GM19438 (cell line): ENCODE results near the gene AFAP1.

ENCODE experiments used
- ATAC-seq: cut with Tn5 transposase; IDR thresholded peaks from one replicate; pipeline ENCODE4 v1.9.1; 2021; ENCODE audit warnings: low read depth; ENCODE audit not compliant: unreplicated experiment

AFAP1 gene

GRCh38 chr4:7872264-7872771, 67.3 kb downstream of the AFAP1 start:
- no peak for ATAC-seq

GRCh38 chr4:7871356-7871755, 68.3 kb downstream of the AFAP1 start:
- ATAC-seq: no peak

- no peak for ATAC-seq
These were observed 70.7 kb downstream of the AFAP1 start for GRCh38 chr4:7868892-7869471.

DNA sequence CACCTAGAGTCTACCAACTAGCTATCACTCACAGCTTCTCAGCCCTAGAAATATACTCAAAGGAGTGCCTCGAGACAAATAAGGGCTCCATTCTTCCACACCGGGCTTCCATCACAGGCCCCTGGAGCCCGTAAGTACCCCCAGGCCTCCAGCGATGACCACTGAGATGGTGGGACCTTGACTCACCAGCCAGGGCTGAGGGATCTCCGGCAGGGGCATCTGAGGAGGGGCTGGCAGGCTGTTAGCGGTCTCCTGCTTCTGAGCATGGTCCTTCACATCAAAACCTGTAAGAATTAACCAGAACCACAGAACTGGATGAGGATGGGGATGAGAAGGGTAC, 71.3 kb downstream of the AFAP1 start:
- no peak for ATAC-seq

- no peak for ATAC-seq
These were observed 71.8 kb downstream of the AFAP1 start for GRCh38 chr4:7867701-7868435.

DNA sequence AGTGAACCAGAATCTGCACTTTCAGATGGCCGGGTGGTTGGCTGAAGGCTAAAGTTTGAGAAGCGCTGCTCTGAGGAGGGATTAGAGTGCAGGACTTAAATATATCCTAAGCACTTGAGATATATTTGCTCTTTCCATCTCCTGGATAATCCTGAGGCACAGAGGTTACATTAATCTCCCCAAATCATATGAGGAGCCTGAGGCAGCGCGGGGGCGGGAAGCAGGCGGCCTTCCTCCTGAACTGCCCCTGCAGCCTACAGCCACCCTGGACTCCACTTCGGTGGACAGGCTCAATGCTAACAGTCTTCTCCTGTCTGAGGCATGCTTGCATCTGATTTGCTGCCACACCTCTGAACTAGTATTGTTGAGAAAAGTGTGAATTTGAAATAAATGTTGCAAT, 72.5 kb downstream of the AFAP1 start:
- no peak for ATAC-seq

DNA sequence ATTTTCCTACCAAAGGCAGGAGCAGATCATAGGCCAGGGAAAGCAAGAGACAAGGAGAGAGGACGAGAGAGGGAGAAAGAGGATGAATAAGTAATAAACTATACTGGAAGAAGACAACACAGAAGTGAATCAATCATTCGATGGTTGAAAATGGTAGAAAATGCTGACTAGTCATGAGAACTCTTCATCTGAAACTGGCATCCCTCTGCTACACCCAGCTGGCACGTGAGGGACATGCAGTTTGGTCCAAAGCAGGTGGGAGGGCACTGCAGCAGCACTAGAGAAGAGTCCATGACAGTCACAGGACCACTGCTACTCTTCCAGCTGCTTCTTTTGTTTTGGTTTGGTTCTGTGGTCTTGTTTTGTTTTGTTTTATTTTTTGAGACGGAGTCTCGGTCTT, 74.1 kb downstream of the AFAP1 start:
- no peak for ATAC-seq

- no peak for ATAC-seq
These were observed 75.0 kb downstream of the AFAP1 start for GRCh38 chr4:7864685-7865084.

DNA sequence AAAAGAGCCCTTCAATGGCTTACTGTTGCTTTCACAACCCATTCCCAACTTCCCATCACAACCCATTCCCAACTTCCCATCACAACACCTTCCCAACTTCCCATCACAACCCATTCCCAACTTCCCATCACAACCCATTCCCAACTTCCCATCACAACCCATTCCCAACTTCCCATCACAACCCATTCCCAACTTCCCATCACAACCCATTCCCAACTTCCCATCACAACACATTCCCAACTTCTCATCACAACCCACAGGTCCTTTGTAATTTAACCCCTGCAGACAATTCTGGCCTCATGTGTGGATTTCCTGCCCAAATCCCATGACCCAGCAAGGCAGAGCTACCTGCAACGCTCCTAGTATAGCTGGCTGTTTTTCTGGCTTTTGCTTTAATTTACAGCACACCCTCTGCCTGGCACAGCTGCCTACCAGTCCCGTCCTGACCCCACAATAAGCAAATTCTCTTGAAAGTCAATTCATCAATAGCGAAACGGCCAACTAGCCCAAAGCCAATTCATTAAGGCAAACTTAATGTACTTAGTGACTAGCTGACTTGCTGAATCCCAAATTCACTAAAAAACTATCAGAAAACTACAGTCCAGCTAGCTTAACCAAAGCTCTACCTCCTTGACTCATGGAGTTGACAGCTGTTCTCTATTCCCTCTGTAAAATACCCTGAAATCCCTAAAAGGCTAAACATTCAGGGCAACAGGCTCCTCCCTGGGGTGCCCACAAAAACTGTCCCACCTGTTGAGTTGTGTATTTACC, 75.6 kb downstream of the AFAP1 start:
- no peak for ATAC-seq

DNA sequence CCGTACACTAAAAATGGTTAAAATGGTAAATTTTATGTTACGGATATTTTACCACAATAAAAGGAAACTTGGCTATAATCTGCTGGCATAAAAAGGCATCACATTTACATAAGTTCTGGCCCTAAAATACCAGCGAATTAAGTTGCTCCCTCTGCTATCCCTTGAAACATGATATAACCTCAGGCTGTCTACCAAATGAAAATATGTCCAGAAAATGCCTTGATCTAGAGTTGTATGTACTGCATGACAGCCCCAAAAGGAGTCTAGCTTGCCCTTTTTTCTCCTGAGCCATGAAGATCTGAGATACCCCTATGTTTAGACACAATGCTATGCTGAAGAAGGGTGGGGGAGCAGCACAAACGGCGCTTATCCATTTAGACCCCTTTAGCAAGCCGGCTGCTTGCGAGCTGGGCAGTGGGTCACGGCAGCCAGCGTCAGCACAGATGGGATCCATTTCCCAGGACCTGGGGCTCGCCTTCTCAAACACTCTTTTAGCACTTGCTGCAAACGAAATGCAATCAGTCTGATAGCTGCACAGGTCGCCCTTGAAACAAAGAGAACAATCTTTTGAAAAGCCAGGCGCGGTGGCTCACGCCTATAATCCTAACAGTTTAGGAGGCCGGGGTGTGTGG, 77.0 kb downstream of the AFAP1 start:
- no peak for ATAC-seq

DNA sequence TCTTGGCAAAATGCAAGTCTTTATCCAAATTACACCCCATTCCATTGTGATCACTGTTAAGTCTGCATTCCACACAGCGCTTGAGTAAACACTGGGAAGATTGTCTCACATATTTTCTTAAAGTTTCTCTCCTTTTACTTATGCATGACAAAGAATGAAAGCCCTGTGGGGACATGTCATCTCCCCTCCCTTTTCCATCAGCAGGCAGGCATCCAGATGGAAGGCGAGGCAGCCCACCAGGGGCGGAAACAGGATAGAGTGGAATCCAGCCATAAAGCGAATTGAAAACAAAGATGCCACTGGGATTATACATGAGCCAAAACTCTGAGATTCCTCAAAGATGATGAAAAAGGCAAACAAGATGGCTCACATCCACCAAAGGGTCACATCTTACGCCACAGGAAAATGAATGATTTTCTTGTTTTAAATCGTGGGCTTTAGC, 78.2 kb downstream of the AFAP1 start:
- ATAC-seq: no peak

DNA sequence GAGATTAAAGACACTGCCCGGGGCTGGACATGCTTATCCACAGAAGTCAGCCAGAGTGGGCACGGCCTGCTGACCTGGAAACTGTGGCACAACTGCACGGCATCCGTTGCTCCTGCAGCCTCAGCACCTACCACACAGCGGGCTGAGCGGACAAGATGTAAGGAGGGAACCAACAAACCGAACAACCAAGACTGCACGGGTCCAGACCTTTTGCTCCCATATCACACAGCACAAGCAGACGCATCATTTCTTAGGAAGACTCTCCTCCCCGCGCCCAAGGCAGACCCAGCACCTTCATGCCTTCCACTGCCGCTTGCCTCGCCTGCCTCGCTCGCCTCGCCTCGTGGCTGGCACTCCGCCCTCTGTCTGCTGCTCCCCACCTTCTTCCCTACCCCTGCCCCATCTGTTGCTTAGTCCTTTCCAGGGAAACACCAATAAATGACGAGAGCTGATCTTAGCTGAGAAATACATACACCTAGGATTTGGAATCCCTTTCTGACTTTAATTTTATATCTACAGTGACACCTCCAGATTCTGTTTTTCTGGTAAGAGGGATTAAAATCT, 79.0 kb downstream of the AFAP1 start:
- no peak for ATAC-seq

GRCh38 chr4:7859326-7859725, 80.3 kb downstream of the AFAP1 start:
- ATAC-seq: no peak

DNA sequence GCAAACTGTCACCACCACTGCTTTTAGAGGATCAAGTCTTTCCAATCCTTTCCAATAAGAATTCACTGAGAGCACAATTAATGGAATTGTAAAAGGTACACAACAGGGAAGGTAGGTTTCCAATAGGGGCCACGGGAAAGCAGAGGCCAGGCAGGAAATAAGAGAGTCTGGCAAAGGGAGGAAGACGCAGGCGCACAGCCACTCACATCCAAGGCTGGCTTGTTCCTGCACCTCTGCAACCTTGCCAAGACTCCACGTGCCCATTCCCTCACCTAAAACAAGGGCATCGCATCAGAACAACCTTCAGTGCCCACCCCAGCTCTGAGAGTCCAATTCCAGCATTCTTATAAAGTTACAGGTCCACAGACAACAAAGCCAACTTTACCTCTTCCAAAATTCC, 81.2 kb downstream of the AFAP1 start:
- ATAC-seq: no peak

GRCh38 chr4:7857993-7858392, 81.7 kb downstream of the AFAP1 start:
- ATAC-seq: no peak

DNA sequence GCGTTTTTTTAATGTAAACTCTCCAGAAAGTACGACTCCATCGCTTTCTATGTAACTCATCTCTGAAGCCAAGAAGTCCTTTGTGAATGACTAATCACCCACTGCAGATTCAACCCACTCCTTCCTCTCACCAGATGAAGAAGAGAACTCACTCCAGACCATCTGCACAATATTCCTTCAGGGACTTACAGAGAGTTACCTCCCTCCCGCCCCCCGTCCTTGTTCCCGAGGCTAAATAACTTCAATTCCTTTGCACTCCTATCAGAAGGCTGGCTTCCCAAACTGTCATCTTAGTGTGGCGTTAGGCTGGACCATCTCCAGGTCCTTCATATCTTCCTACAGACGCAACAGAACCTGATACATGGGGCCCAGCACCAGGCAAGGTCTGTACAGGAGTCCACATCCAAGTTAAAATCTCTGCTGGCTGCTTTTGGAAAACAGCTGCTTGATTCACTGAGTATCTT, 82.4 kb downstream of the AFAP1 start:
- no peak for ATAC-seq

DNA sequence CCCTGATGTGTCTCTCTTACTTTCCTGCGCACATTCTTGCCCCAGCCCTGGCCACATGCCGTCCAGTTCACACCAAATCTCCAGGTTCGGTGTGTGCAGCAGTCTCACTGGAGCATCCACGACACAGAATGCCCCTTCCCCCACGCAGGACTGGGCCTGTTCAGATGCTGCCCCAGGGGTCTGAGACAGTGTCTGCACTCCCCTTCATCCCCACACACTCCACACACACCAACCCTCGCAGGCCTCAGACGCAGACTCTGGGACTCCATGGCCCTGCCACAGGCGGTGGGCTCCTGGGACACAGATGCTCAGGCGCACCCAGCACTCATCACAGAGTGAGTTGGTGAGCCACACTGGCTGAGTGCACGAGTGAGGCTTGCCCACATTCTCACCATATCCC, 83.9 kb downstream of the AFAP1 start:
- no peak for ATAC-seq

- no peak for ATAC-seq
These were observed 84.8 kb downstream of the AFAP1 start for GRCh38 chr4:7854697-7855370.

DNA sequence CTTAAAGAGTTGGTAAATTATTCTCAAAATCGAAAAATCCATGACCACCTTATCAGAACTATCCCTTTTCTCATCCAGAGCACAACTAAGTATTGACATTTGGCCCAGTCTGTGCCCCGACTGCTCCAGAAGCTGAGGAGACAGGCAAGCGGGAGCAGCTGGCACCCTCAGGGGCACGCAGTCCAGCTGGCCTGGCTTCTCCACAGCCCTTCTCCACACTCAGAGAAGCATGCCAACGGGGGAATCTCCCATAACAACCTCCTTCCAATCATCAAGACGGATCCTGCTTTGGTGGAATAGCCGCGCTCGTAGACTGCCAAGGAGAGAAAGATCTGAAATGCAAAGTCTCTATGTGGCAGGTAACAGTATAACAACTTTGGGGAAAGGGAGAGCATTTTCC, 85.4 kb downstream of the AFAP1 start:
- no peak for ATAC-seq

DNA sequence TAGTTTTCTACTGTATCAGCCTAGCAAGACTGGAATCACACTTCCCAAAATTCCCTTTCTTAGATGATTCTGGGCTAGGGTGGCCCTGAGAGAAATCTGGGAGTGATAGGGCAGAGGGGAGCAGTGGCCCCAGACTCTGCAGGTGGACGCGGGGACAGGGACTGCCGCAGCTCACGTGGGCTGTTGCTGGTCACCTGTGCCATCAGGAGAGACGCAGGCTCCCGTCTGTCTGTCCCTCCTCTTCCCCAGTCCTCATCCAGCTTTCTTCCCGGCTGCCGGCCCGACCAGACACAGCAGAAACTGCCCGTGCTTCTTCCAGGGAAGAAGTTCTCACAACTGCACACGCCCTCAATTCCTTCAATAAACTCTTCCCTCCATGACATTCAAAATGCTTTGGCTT, 86.4 kb downstream of the AFAP1 start:
- no peak for ATAC-seq
